DND-41 (cell line): Measurements from ENCODE around the gene PKHD1.

Source experiments
- ATAC-seq: fragments of 200-7000 bp; cut with Tn5 transposase; 3 replicates; pipeline ENCODE4 v1.9.1; 2021; ENCODE audit warnings: low read depth; ENCODE audit not compliant: insufficient read depth
- DNase-seq: peaks from one replicate; pipeline ENCODE4 v3.0.0-alpha.2; 2020
- H2AFZ ChIP-seq: 2 replicates; pipeline ENCODE4 v1.6.0; 2012; ENCODE audit warnings: low read depth, low read length
- H3K27ac ChIP-seq: 2 replicates; pipeline ENCODE4 v1.5.1; 2012; ENCODE audit warnings: low read length, inconsistent platforms
- H3K27me3 ChIP-seq: fragments of 200-600 bp; sonication (generic); 2 replicates; pipeline ENCODE4 v1.6.0; 2012; ENCODE audit warnings: low read length, mild to moderate bottlenecking, inconsistent platforms; ENCODE audit not compliant: insufficient read depth, poor library complexity
- H3K36me3 ChIP-seq: 2 replicates; pipeline ENCODE4 v1.5.1; 2012; ENCODE audit warnings: low read length, inconsistent platforms; ENCODE audit not compliant: insufficient read depth
- H3K4me1 ChIP-seq: 2 replicates; pipeline ENCODE4 v1.5.1; 2012; ENCODE audit warnings: mild to moderate bottlenecking, low read length; ENCODE audit not compliant: insufficient read depth
- H3K4me2 ChIP-seq: 2 replicates; pipeline ENCODE4 v1.6.0; 2012; ENCODE audit warnings: mild to moderate bottlenecking, moderate library complexity, low read length, inconsistent platforms; ENCODE audit not compliant: insufficient read depth
- H3K4me3 ChIP-seq, 2 experiments: fragments of 200-600 bp in 1 of 2; shearing (Covaris generic) in 1 of 2; 2 replicates each; pipeline ENCODE4 v1.5.1; 2012 to 2016; ENCODE audit warnings: inconsistent platforms in 2 of 2, low read length in 2 of 2, mild to moderate bottlenecking in 2 of 2, low read depth in 1 of 2, moderate library complexity in 1 of 2
- H3K79me2 ChIP-seq: 2 replicates; pipeline ENCODE4 v1.6.0; 2012; ENCODE audit warnings: low read length, inconsistent platforms; ENCODE audit not compliant: insufficient read depth
- H3K9ac ChIP-seq: 2 replicates; pipeline ENCODE4 v1.6.0; 2012; ENCODE audit warnings: low read depth, mild to moderate bottlenecking, inconsistent platforms, low read length, moderate library complexity
- H3K9me3 ChIP-seq: 2 replicates; pipeline ENCODE4 v1.5.1; 2012; ENCODE audit warnings: low read length, moderate library complexity, mild to moderate bottlenecking, inconsistent platforms; ENCODE audit not compliant: insufficient read depth, severe bottlenecking
- H4K20me1 ChIP-seq: 2 replicates; pipeline ENCODE4 v1.6.0; 2012; ENCODE audit warnings: low read length; ENCODE audit not compliant: insufficient read depth
- EZH2 ChIP-seq: IDR thresholded peaks from 3 replicates; pipeline ENCODE4 v1.6.1; 2012; ENCODE audit warnings: borderline replicate concordance, low read depth, mild to moderate bottlenecking, moderate library complexity, low read length, inconsistent platforms; ENCODE audit not compliant: severe bottlenecking
- TF ChIP-seq, protein P1 (sequence below): IDR thresholded peaks from 2 replicates; pipeline ENCODE4 v1.5.1; 2012; ENCODE audit warnings: borderline replicate concordance, low read length, moderate library complexity, mild to moderate bottlenecking; ENCODE audit not compliant: poor library complexity, severe bottlenecking; ENCODE audit errors: extremely low read depth

PKHD1 gene

DNA sequence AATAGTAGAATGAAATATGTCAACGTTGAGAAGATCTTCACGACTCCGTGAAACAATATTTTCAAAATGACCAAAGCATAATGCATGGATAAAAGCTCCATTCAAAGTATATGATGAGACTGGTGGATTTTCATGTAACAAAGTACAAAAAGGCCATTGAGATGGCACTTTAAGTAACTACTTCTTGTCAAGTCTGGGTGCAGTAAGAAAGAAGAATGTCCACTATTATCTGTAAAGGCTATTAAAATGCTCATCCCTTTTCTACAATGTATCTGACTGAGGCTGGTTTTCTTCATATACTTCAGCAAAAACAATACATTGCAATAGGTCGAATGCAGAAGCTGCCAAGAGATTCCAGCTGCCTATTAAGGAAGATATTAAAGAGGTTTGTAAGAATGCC lies 457.4 kb downstream of the PKHD1 start:
- Histone ChIP-seq H3K27me3 (no peaks in the 10 kb centered on the region), H3K36me3 (no peaks in the 10 kb centered on the region), H3K4me2 (no peak overlapping the region), H3K4me3 (no peak overlapping the region), H3K9ac (no peak overlapping the region), H2AFZ (no peak overlapping the region), H4K20me1 (no peaks in the 10 kb centered on the region), H3K9me3 (no peaks in the 10 kb centered on the region), H3K79me2 (no peaks in the 10 kb centered on the region), H3K27ac (no peak overlapping the region), H3K4me1 (peaks cover 7% of the 10 kb centered on the region)
- ATAC-seq: no peak
- no peak for TF ChIP-seq EZH2
- TF ChIP-seq, protein P1, sequence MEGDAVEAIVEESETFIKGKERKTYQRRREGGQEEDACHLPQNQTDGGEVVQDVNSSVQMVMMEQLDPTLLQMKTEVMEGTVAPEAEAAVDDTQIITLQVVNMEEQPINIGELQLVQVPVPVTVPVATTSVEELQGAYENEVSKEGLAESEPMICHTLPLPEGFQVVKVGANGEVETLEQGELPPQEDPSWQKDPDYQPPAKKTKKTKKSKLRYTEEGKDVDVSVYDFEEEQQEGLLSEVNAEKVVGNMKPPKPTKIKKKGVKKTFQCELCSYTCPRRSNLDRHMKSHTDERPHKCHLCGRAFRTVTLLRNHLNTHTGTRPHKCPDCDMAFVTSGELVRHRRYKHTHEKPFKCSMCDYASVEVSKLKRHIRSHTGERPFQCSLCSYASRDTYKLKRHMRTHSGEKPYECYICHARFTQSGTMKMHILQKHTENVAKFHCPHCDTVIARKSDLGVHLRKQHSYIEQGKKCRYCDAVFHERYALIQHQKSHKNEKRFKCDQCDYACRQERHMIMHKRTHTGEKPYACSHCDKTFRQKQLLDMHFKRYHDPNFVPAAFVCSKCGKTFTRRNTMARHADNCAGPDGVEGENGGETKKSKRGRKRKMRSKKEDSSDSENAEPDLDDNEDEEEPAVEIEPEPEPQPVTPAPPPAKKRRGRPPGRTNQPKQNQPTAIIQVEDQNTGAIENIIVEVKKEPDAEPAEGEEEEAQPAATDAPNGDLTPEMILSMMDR: no peak
- no peak for DNase-seq

DNA sequence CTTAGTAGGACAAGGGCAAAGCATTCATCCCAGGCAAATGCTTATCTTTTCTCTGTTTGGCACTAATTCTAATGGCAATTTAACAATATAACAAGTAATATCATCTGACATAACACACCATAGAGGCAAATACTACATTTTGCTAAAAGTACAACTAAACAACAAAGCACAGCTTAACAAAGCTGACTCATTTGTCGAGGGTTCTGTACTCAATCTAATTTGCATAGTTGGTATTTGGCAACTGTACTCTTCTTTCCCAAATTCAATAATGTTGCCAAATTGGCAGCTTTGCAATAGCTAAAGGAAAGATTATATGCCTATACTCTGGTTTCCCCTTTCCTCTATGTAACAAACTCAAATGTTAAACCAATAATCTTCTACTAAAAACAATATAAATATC lies 461.0 kb downstream of the PKHD1 start:
- H3K4me3 ChIP-seq: no peak overlapping the region
- no peaks in the 10 kb centered on the region for H3K27me3 ChIP-seq
- peaks cover 7% of the 10 kb centered on the region for H3K4me1 ChIP-seq
- no peaks in the 10 kb centered on the region for H4K20me1 ChIP-seq
- no peak overlapping the region for H3K4me2 ChIP-seq
- DNase-seq (no peak), ATAC-seq (no peak)
- no peaks in the 10 kb centered on the region for H3K79me2 ChIP-seq
- TF ChIP-seq, protein P1: no peak
- TF ChIP-seq EZH2: no peak
- H2AFZ ChIP-seq: no peak overlapping the region
- H3K9me3 ChIP-seq: no peaks in the 10 kb centered on the region
- H3K9ac ChIP-seq: no peak overlapping the region
- no peak overlapping the region for H3K27ac ChIP-seq
- no peaks in the 10 kb centered on the region for H3K36me3 ChIP-seq

DNA sequence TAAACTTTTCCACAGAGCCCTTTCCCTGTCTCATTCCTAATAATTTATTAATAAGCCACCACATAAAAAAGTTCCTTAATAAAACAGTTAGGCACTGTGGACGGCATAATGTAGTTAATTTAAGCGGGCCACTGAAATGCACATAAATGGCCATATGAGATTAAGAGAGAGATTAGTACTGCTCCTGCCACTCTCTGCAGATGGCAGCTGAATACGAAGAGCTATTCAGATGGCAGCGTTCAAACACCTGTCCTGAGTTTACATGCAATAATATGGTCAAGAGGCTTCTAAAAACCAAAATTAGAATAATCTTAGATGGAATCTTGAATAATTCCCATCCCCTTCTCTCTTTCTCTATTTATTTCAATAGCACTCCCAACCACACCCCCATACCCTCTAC lies 461.8 kb downstream of the PKHD1 start:
- Histone ChIP-seq H3K4me3 (no peak overlapping the region), H3K79me2 (no peaks in the 10 kb centered on the region), H3K4me1 (no peaks in the 10 kb centered on the region), H4K20me1 (no peaks in the 10 kb centered on the region), H3K36me3 (no peaks in the 10 kb centered on the region), H3K9me3 (no peaks in the 10 kb centered on the region), H2AFZ (no peak overlapping the region), H3K9ac (no peak overlapping the region), H3K27ac (no peak overlapping the region), H3K27me3 (no peaks in the 10 kb centered on the region), H3K4me2 (no peak overlapping the region)
- DNase-seq: no peak
- ATAC-seq: no peak
- TF ChIP-seq, protein P1: no peak
- no peak for TF ChIP-seq EZH2

DNA sequence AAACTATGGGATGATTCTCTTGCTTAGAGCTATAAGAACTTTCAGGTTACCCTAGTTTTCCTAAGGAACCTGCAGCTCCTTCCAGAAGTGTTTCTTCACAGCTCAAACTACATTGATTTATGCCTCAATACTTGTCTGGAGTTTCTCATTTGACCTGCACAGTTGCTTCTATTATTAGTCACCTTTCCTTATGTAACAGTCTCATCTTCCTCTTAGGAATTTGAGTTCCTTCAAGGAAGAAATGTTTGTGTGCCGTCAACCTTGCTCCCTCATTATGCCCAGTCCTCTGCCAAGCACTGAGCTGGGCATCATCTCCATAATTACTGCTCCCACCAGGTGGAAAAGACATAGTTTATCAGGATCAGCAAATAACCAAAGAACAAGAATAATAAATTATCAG lies 466.4 kb downstream of the PKHD1 start:
- ATAC-seq (no peak), DNase-seq (no peak)
- H3K4me1 ChIP-seq: peaks cover 3% of the 10 kb centered on the region; the same call in 1 of the 2 replicates
- H4K20me1 ChIP-seq: no peaks in the 10 kb centered on the region
- no peak overlapping the region for H3K4me2 ChIP-seq
- no peaks in the 10 kb centered on the region for H3K9me3 ChIP-seq
- no peaks in the 10 kb centered on the region for H3K27me3 ChIP-seq
- H2AFZ ChIP-seq: 0 out of 2 replicates have a peak overlapping the region, but pooled peaks have one; percentile 2
- H3K36me3 ChIP-seq: no peaks in the 10 kb centered on the region
- no peak overlapping the region for H3K9ac ChIP-seq
- no peak overlapping the region for H3K27ac ChIP-seq
- TF ChIP-seq, protein P1: no peak
- TF ChIP-seq EZH2: no peak
- H3K4me3 ChIP-seq: no peak overlapping the region
- H3K79me2 ChIP-seq: no peaks in the 10 kb centered on the region
